Right atrium auricular region (tissue), 2 donors: ENCODE measurements around the gene LCE1D. TPM values are rescaled to one million over a fixed set of nuclear protein-coding genes. Genes with fewer than 3 reads are reported as not detected.

ENCODE experiments used
- DNase-seq: peaks from one replicate; pipeline ENCODE4 v3.0.0-alpha.2; 2019; ENCODE audit warnings: low spot score
- H3K27ac ChIP-seq, 2 donors: fragments of 200-600 bp; sonication (generic); 1 replicate in 1 of 2; 2 replicates in 1 of 2; pipeline ENCODE4 v1.5.1; 2016 to 2019
- H3K27me3 ChIP-seq, 2 donors: fragments of 200-600 bp; sonication (generic); one replicate each; pipeline versions ENCODE4 v1.5.1 to v1.6.0; 2017 to 2019
- H3K36me3 ChIP-seq: fragments of 200-600 bp; sonication (generic); one replicate; pipeline ENCODE4 v1.5.1; 2016
- H3K4me1 ChIP-seq, 2 donors: fragments of 200-600 bp; sonication (generic); one replicate each; pipeline versions ENCODE4 v1.5.1 to v1.6.0; 2017 to 2019
- H3K4me3 ChIP-seq, 2 donors: fragments of 200-600 bp; sonication (generic); 1 replicate in 1 of 2; 2 replicates in 1 of 2; pipeline ENCODE4 v1.5.1; 2017 to 2019; ENCODE audit warnings: mild to moderate bottlenecking in 1 of 2, moderate library complexity in 1 of 2
- H3K9me3 ChIP-seq, 2 donors: fragments of 200-600 bp; sonication (generic); one replicate each; pipeline ENCODE4 v1.5.1; 2019
- CTCF ChIP-seq, 2 donors: fragments of 200-600 bp; sonication (generic); IDR thresholded peaks; one replicate each; pipeline ENCODE4 v1.5.1; 2019; ENCODE audit warnings: antibody characterized with exemption in 2 of 2
- total RNA-seq, 2 donors: library from RNA; depleted of rRNA; stranded (reverse); fragments of >200 nt; gene quantifications; one replicate each; pipeline ENCODE4 v1.1.0, GENCODE V29; 2016

Gene LCE1D
- total RNA-seq, 2 donors from 2014 or later: not detected

- no peaks in the 10 kb centered on the region for H3K27me3 ChIP-seq
- H3K27ac ChIP-seq: no peak overlapping the region
- TF ChIP-seq CTCF (IDR thresholded peaks at IDR 0.05): no peak
- H3K4me3 ChIP-seq: no peak overlapping the region
- no peaks in the 10 kb centered on the region for H3K4me1 ChIP-seq
- H3K36me3 ChIP-seq: no peaks in the 10 kb centered on the region
- DNase-seq: no peak
- no peaks in the 10 kb centered on the region for H3K9me3 ChIP-seq
These were observed 835 bp upstream of the LCE1D start for GRCh38 chr1:152795686-152796085.

- Histone ChIP-seq H3K4me3 (no peak overlapping the region), H3K9me3 (no peaks in the 10 kb centered on the region), H3K27ac (no peak overlapping the region), H3K4me1 (no peaks in the 10 kb centered on the region), H3K27me3 (no peaks in the 10 kb centered on the region), H3K36me3 (no peaks in the 10 kb centered on the region)
- DNase-seq: no peak
- no peak for TF ChIP-seq CTCF (IDR thresholded peaks at IDR 0.05)
These were observed 4.8 kb downstream of the LCE1D start for GRCh38 chr1:152801333-152801732.

- no peaks in the 10 kb centered on the region for H3K27me3 ChIP-seq
- no peak for TF ChIP-seq CTCF (IDR thresholded peaks at IDR 0.05)
These were observed 10.1 kb downstream of the LCE1D start, which contains the start of gene LCE1C for GRCh38 chr1:152806576-152806975. LCE1C (minus strand) TSS chr1:152806651; CDS start chr1:152805478, 1,173 bp downstream.

GRCh38 chr1:152811050-152811449, 14.5 kb downstream of the LCE1D start:
- Histone ChIP-seq H3K9me3 (no peaks in the 10 kb centered on the region), H3K4me3 (no peak overlapping the region), H3K4me1 (no peaks in the 10 kb centered on the region), H3K27me3 (no peaks in the 10 kb centered on the region), H3K36me3 (no peaks in the 10 kb centered on the region), H3K27ac (no peak overlapping the region)
- no peak for DNase-seq
- no peak for TF ChIP-seq CTCF (IDR thresholded peaks at IDR 0.05)

More at GRCh38 chr1:152806576-152806975, 10.1 kb downstream of the LCE1D start, which contains the start of gene LCE1C:
- H3K4me1 ChIP-seq: no peaks in the 10 kb centered on the region
- H3K9me3 ChIP-seq: no peaks in the 10 kb centered on the region
- no peak within 1 kb of the TSS for H3K4me3 ChIP-seq
- H3K27ac ChIP-seq: no peak within 1 kb of the TSS
- no peak for DNase-seq
- no peaks in the 10 kb centered on the region for H3K36me3 ChIP-seq

GRCh38 chr1:152811671-152812070, 15.2 kb downstream of the LCE1D start, which contains the start of gene LCE1B:
LCE1B (plus strand) TSS chr1:152811971; CDS start chr1:152812447, 476 bp downstream.
- no peak within 1 kb of the TSS for H3K27ac ChIP-seq
- H3K27me3 ChIP-seq: no peaks in the 10 kb centered on the region
- no peaks in the 10 kb centered on the region for H3K9me3 ChIP-seq
- DNase-seq: no peak
- H3K36me3 ChIP-seq: no peaks in the 10 kb centered on the region
- no peaks in the 10 kb centered on the region for H3K4me1 ChIP-seq
- no peak within 1 kb of the TSS for H3K4me3 ChIP-seq
- TF ChIP-seq CTCF (IDR thresholded peaks at IDR 0.05): no peak

GRCh38 chr1:152817309-152817708, 20.8 kb downstream of the LCE1D start:
- Histone ChIP-seq H3K4me3 (no peak overlapping the region), H3K27ac (no peak overlapping the region), H3K27me3 (no peaks in the 10 kb centered on the region), H3K9me3 (no peaks in the 10 kb centered on the region), H3K36me3 (no peaks in the 10 kb centered on the region), H3K4me1 (no peaks in the 10 kb centered on the region)
- DNase-seq: no peak
- no peak for TF ChIP-seq CTCF (IDR thresholded peaks at IDR 0.05)
